H1 (cell line): Measurements from ENCODE around the gene ZFYVE19. TPM values are rescaled to one million over a fixed set of nuclear protein-coding genes. Genes with fewer than 3 reads are reported as not detected.

Source experiments
- CTCF ChIA-PET: fragments of 300-600 bp; sonication (Branson Sonifier 250); formaldehyde crosslinking; loops from one replicate; lab custom pipeline; 2021; ENCODE audit not compliant: partially characterized antibody; lab: Charles Lee
- POLR2A ChIA-PET: fragments of 300-600 bp; sonication (Branson Sonifier 250); formaldehyde crosslinking; loops from one replicate; lab custom pipeline; 2021; ENCODE audit warnings: inconsistent platforms; ENCODE audit not compliant: partially characterized antibody; lab: Charles Lee
- DNase-seq, 2 experiments: peaks; one replicate each; pipeline versions ENCODE4 v3.0.0 to v3.0.0-alpha.2; 2010 to 2022; ENCODE audit warnings: low spot score in 2 of 2, low read depth in 1 of 2, mixed read lengths in 1 of 2
- FAIRE-seq: peaks from 2 replicates; lab custom pipeline; 2011; peaks lifted over from hg19 to GRCh38; lab: Jason Lieb, UNC
- H2AFZ ChIP-seq: 2 replicates; pipeline ENCODE4 v1.8.1; 2012; ENCODE audit warnings: low read length, inconsistent platforms
- H2AK5ac ChIP-seq: 2 replicates; pipeline ENCODE4 v1.6.1; 2013; ENCODE audit warnings: low read depth, low read length
- H2BK120ac ChIP-seq: replicated peaks from 2 replicates; pipeline ENCODE3; 2013; ENCODE audit warnings: low read depth, low read length, inconsistent platforms
- H2BK12ac ChIP-seq: 2 replicates; pipeline ENCODE4 v1.6.1; 2013; ENCODE audit warnings: low read depth, low read length
- H2BK15ac ChIP-seq: 2 replicates; pipeline ENCODE4 v1.6.1; 2013; ENCODE audit warnings: low read length
- H2BK20ac ChIP-seq: 2 replicates; pipeline ENCODE4 v1.6.1; 2013; ENCODE audit warnings: low read length
- H2BK5ac ChIP-seq: 2 replicates; pipeline ENCODE4 v1.6.1; 2013; ENCODE audit warnings: low read depth, low read length
- H3K14ac ChIP-seq: 2 replicates; pipeline ENCODE4 v1.6.1; 2013; ENCODE audit warnings: inconsistent platforms; ENCODE audit not compliant: insufficient read length
- H3K18ac ChIP-seq: 2 replicates; pipeline ENCODE4 v1.6.1; 2013; ENCODE audit warnings: low read length; ENCODE audit errors: extremely low read depth
- H3K23ac ChIP-seq: 2 replicates; pipeline ENCODE4 v1.6.1; 2013; ENCODE audit warnings: inconsistent platforms; ENCODE audit not compliant: insufficient read length
- H3K23me2 ChIP-seq: 2 replicates; pipeline ENCODE4 v1.6.1; 2013; ENCODE audit warnings: low read depth, low read length
- H3K27ac ChIP-seq: 2 replicates; pipeline ENCODE4 v1.6.1; 2011; ENCODE audit warnings: low read depth, low read length, inconsistent platforms
- H3K27me3 ChIP-seq, 4 experiments: replicated peaks in 1 of 4; 1 replicate in 1 of 4; 2 replicates in 3 of 4; pipeline versions ENCODE4 v1.6.1 to v1.8.1; 2011 to 2013; ENCODE audit warnings: low read length in 3 of 4, mild to moderate bottlenecking in 3 of 4, inconsistent platforms in 2 of 4, mixed read lengths in 2 of 4, moderate library complexity in 1 of 4; ENCODE audit not compliant: control insufficient read depth in 3 of 4, insufficient read depth in 3 of 4; ENCODE audit errors: extremely low read depth in 1 of 4
- H3K36me3 ChIP-seq, 4 experiments: 2 replicates each; pipeline versions ENCODE4 v1.6.1 to v1.8.1; 2011 to 2013; ENCODE audit warnings: mild to moderate bottlenecking in 4 of 4, low read length in 3 of 4, moderate library complexity in 2 of 4, control low read depth in 1 of 4, inconsistent platforms in 1 of 4; ENCODE audit not compliant: insufficient read depth in 4 of 4, control insufficient read depth in 2 of 4
- H3K4ac ChIP-seq: replicated peaks from 2 replicates; pipeline ENCODE3; 2013; ENCODE audit warnings: low read length, low read depth, mixed read lengths, inconsistent platforms; ENCODE audit not compliant: insufficient read length
- H3K4me1 ChIP-seq, 4 experiments: replicated peaks in 1 of 4; 1 replicate in 1 of 4; 2 replicates in 3 of 4; pipeline versions ENCODE4 v1.6.1 to v1.8.1; 2011 to 2013; ENCODE audit warnings: low read length in 3 of 4, inconsistent platforms in 2 of 4, mixed read lengths in 1 of 4; ENCODE audit not compliant: insufficient read depth in 4 of 4, control insufficient read depth in 3 of 4
- H3K4me2 ChIP-seq, 2 experiments: 2 replicates each; pipeline versions ENCODE4 v1.6.1 to v1.8.1; 2011 to 2013; ENCODE audit warnings: low read depth in 2 of 2, low read length in 2 of 2, control low read depth in 1 of 2, inconsistent platforms in 1 of 2, mild to moderate bottlenecking in 1 of 2; ENCODE audit not compliant: insufficient read depth in 1 of 2
- H3K4me3 ChIP-seq, 4 experiments: fragments of 200-600, 300-600 bp in 1 of 4; sonication (generic), shearing (Covaris generic), sonication (Bioruptor Twin) in 1 of 4; 2 replicates each; pipeline versions ENCODE4 v1.5.1 to v1.8.1; 2011 to 2016; ENCODE audit warnings: low read length in 4 of 4, low read depth in 3 of 4, control low read depth in 2 of 4, inconsistent platforms in 2 of 4, mild to moderate bottlenecking in 2 of 4, mixed read lengths in 1 of 4, moderate library complexity in 1 of 4; ENCODE audit not compliant: insufficient read depth in 2 of 4; ENCODE audit errors: extremely low read depth in 1 of 4
- H3K56ac ChIP-seq: replicated peaks from 2 replicates; pipeline ENCODE3; 2013; ENCODE audit warnings: low read depth, mild to moderate bottlenecking, mixed read lengths, low read length, inconsistent platforms; ENCODE audit not compliant: insufficient read length
- H3K79me1 ChIP-seq: 2 replicates; pipeline ENCODE4 v1.6.1; 2013; ENCODE audit warnings: low read depth, low read length, control low read depth
- H3K79me2 ChIP-seq, 2 experiments: 2 replicates each; pipeline versions ENCODE4 v1.6.1 to v1.8.1; 2012 to 2013; ENCODE audit warnings: low read length in 2 of 2, mild to moderate bottlenecking in 2 of 2, inconsistent platforms in 1 of 2; ENCODE audit not compliant: insufficient read depth in 2 of 2, control insufficient read depth in 1 of 2
- H3K9ac ChIP-seq, 4 experiments: replicated peaks in 1 of 4; 1 replicate in 1 of 4; 2 replicates in 3 of 4; pipeline versions ENCODE4 v1.6.1 to v1.8.1; 2011 to 2013; ENCODE audit warnings: low read depth in 3 of 4, low read length in 3 of 4, control low read depth in 2 of 4, mild to moderate bottlenecking in 2 of 4, moderate library complexity in 2 of 4, inconsistent platforms in 1 of 4; ENCODE audit errors: extremely low read depth in 1 of 4
- H3K9me3 ChIP-seq, 2 experiments: 2 replicates each; pipeline versions ENCODE4 v1.6.1 to v1.8.1; 2012 to 2013; ENCODE audit warnings: mild to moderate bottlenecking in 2 of 2, moderate library complexity in 2 of 2, control low read depth in 1 of 2, inconsistent platforms in 1 of 2, low read depth in 1 of 2, low read length in 1 of 2, mixed read lengths in 1 of 2; ENCODE audit not compliant: insufficient read depth in 2 of 2
- H4K20me1 ChIP-seq, 2 experiments: replicated peaks in 1 of 2; 2 replicates each; pipeline versions ENCODE3 to v1.8.1; 2011 to 2013; ENCODE audit warnings: inconsistent platforms in 2 of 2, low read length in 2 of 2, mild to moderate bottlenecking in 1 of 2; ENCODE audit not compliant: insufficient read depth in 2 of 2, control insufficient read depth in 1 of 2
- H4K5ac ChIP-seq: 2 replicates; pipeline ENCODE4 v1.6.1; 2013; ENCODE audit warnings: low read length, low read depth, mixed read lengths, inconsistent platforms; ENCODE audit not compliant: insufficient read length
- H4K8ac ChIP-seq: 2 replicates; pipeline ENCODE4 v1.8.0; 2013; ENCODE audit warnings: mild to moderate bottlenecking, moderate library complexity, low read length, inconsistent platforms; ENCODE audit not compliant: insufficient read depth; ENCODE audit errors: extremely low read depth
- H4K91ac ChIP-seq: replicated peaks from 2 replicates; pipeline ENCODE3; 2013; ENCODE audit warnings: low read length, mixed read lengths, inconsistent platforms; ENCODE audit not compliant: insufficient read length
- CHD1 ChIP-seq: IDR thresholded peaks from 2 replicates; pipeline ENCODE4 v1.6.1; 2012; ENCODE audit warnings: low read depth, low read length, improper control_type of control experiment
- JUN ChIP-seq: IDR thresholded peaks from 2 replicates; pipeline ENCODE4 v1.6.1; 2011; ENCODE audit warnings: low read depth, mild to moderate bottlenecking, improper control_type of control experiment, low read length
- SUZ12 ChIP-seq: fragments of 200-600 bp; sonication (generic); IDR thresholded peaks from 2 replicates; pipeline ENCODE4 v1.6.1; 2012; ENCODE audit warnings: mild to moderate bottlenecking, inconsistent platforms, low read length, moderate library complexity, mixed read lengths
- WGBS, 2 experiments: shearing (Covaris generic) in 1 of 2; methylation state at CpG; one replicate each; pipeline versions ENCODE4 v1.1.6 to v1.1.7; 2013 to 2015; ENCODE audit warnings: low lambda C conversion rate in 2 of 2, mixed read lengths in 2 of 2, inconsistent platforms in 1 of 2, low coverage in 1 of 2, missing lambda C conversion rate in 1 of 2; ENCODE audit not compliant: insufficient replicate concordance in 2 of 2, insufficient coverage in 1 of 2, insufficient read length in 1 of 2; ENCODE audit errors: extremely low coverage in 1 of 2, missing lambda C conversion rate in 1 of 2; 5-methylcytosine and 5-hydroxymethylcytosine counted together
- polyA plus RNA-seq, 7 experiments: library from polyadenylated mRNA; depleted of rRNA in 3 of 7; stranded (reverse) in 5 of 7; unstranded in 2 of 7; fragments of >200 nt in 5 of 7; fragments of 200-250 nt in 2 of 7; gene quantifications; 1 replicate in 5 of 7; 2 replicates in 1 of 7; 4 replicates in 1 of 7; pipeline versions ENCODE4 v1.2.1 to v1.2.3, GENCODE V29; 2011 to 2013; ENCODE audit warnings: missing spikeins in 2 of 7, mixed read lengths in 2 of 7
- total RNA-seq: library from RNA; stranded (reverse); fragmentation: NEBNext Ultra II Directional; extraction: Animal tissue kit (Norgen Biotek cat#: 25700); gene quantifications from 2 replicates; pipeline ENCODE4 v1.2.1, GENCODE V29; 2021

Gene ZFYVE19
- total and polyA plus RNA-seq, 2 of the 8 experiments (the other 6 are each of a cell fraction or from before 2014, with no cell fraction given) = 11.2 to 21.8 TPM

- H3K4ac ChIP-seq = no peak overlapping the region
- 87% methylated on average over 7 of the region's 7 CpGs; no CpG with 5 or more reads in 1 of the 2 experiments for WGBS, 2 experiments
- no peak overlapping the region for H3K14ac ChIP-seq
- no peaks in the 10 kb centered on the region for H3K36me3 ChIP-seq
- H4K5ac ChIP-seq = no peak overlapping the region
- H2BK20ac ChIP-seq = no peak overlapping the region
- no peak overlapping the region for H2BK12ac ChIP-seq
- no peaks in the 10 kb centered on the region for H3K23me2 ChIP-seq
- no peaks in the 10 kb centered on the region for H3K79me2 ChIP-seq
- no peak overlapping the region for H2BK5ac ChIP-seq
- POLR2A ChIA-PET = interaction anchor here (0.7 to 1.6 kb wide), 3 partner anchors 11 to 25 kb away, joined by 3 to 5 read pairs (median 4); partner anchors contain the start of gene SPINT1
- no peak overlapping the region for H3K4me3 ChIP-seq
- no peak overlapping the region for H2BK15ac ChIP-seq
- no peak overlapping the region for H3K4me2 ChIP-seq
- H3K23ac ChIP-seq = no peak overlapping the region
- no peak overlapping the region for H3K9ac ChIP-seq
- H2BK120ac ChIP-seq = no peak overlapping the region
- H3K56ac ChIP-seq = no peak overlapping the region
- H4K8ac ChIP-seq = no peak overlapping the region
- no peaks in the 10 kb centered on the region for H3K4me1 ChIP-seq
- CTCF ChIA-PET = interaction anchor here (1.2 to 1.6 kb wide), 5 partner anchors 11 to 73 kb away, joined by 3 to 8 read pairs (median 4); no protein-coding TSS in a partner anchor
- FAIRE-seq (no peak), DNase-seq (no peak)
- no peak overlapping the region for H2AFZ ChIP-seq
- no peaks in the 10 kb centered on the region for H4K20me1 ChIP-seq
- H3K27ac ChIP-seq = no peak overlapping the region
- H3K9me3 ChIP-seq = no peaks in the 10 kb centered on the region
- H3K27me3 ChIP-seq = no peaks in the 10 kb centered on the region
- H3K18ac ChIP-seq = no peak overlapping the region
- TF ChIP-seq CHD1 (no peak), JUN (no peak), SUZ12 (no peak)
- H4K91ac ChIP-seq = no peak overlapping the region
- H2AK5ac ChIP-seq = no peak overlapping the region
- no peaks in the 10 kb centered on the region for H3K79me1 ChIP-seq
Observed at GRCh38 chr15:40819048-40819447, 12.2 kb downstream of the ZFYVE19 start.
